Measurements from ENCODE around the gene SCP2. TPM values are rescaled to one million over a fixed set of nuclear protein-coding genes. Genes with fewer than 3 reads are reported as not detected.

The SCP2 gene
- total RNA-seq, 2 donors from 2014 or later, result 69.3 to 99.4 TPM

GRCh38 chr1:53076721-53077598 lies 149.9 kb downstream of the SCP2 start:
- 84 to 93% methylated on average over 10 to 19 of the region's 19 CpGs for WGBS, 2 experiments (ENCODE audit: insufficient coverage in 1 of 2, insufficient read length in 1 of 2)
- TF ChIP-seq, protein P1, sequence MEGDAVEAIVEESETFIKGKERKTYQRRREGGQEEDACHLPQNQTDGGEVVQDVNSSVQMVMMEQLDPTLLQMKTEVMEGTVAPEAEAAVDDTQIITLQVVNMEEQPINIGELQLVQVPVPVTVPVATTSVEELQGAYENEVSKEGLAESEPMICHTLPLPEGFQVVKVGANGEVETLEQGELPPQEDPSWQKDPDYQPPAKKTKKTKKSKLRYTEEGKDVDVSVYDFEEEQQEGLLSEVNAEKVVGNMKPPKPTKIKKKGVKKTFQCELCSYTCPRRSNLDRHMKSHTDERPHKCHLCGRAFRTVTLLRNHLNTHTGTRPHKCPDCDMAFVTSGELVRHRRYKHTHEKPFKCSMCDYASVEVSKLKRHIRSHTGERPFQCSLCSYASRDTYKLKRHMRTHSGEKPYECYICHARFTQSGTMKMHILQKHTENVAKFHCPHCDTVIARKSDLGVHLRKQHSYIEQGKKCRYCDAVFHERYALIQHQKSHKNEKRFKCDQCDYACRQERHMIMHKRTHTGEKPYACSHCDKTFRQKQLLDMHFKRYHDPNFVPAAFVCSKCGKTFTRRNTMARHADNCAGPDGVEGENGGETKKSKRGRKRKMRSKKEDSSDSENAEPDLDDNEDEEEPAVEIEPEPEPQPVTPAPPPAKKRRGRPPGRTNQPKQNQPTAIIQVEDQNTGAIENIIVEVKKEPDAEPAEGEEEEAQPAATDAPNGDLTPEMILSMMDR (conservative IDR thresholded peaks at IDR 0.05), result no peak
- Histone ChIP-seq H3K9me3 (ENCODE audit: control insufficient read depth, low read length) (no peaks in the 10 kb centered on the region), H3K27ac (ENCODE audit: low read depth, low read length) (no peak overlapping the region), H3K36me3 (ENCODE audit: control insufficient read depth, insufficient read depth, low read length) (no peaks in the 10 kb centered on the region), H3K27me3 (ENCODE audit: control insufficient read depth, insufficient read depth, low read length, poor library complexity, severe bottlenecking) (no peaks in the 10 kb centered on the region), H3K4me1 (ENCODE audit: control insufficient read depth, insufficient read depth, low read length) (peaks cover under 1% of the 10 kb centered on the region), H3K4me3 (ENCODE audit: low read length) (no peak overlapping the region), H3K9ac (ENCODE audit: extremely low read depth, low read length, poor library complexity, severe bottlenecking) (no peak overlapping the region)
- no peak overlapping the region for H3K27ac Mint-ChIP-seq
- no peaks in the 10 kb centered on the region for H3K36me3 Mint-ChIP-seq (ENCODE audit: low read depth)
- peaks cover 4% of the 10 kb centered on the region for H3K4me1 Mint-ChIP-seq
- no peak for DNase-seq
- H3K27me3 Mint-ChIP-seq (ENCODE audit: insufficient read depth), result peaks cover 12% of the 10 kb centered on the region
- H3K9me3 Mint-ChIP-seq, result no peaks in the 10 kb centered on the region
- H3K4me3 Mint-ChIP-seq, result no peak overlapping the region

- H3K9me3 Mint-ChIP-seq, result no peaks in the 10 kb centered on the region
- no peak for DNase-seq
- Histone ChIP-seq H3K27ac (ENCODE audit: low read depth, low read length) (no peak overlapping the region), H3K4me1 (ENCODE audit: control insufficient read depth, insufficient read depth, low read length) (peaks cover 4% of the 10 kb centered on the region), H3K4me3 (ENCODE audit: low read length) (no peak overlapping the region), H3K27me3 (ENCODE audit: control insufficient read depth, insufficient read depth, low read length, poor library complexity, severe bottlenecking) (no peaks in the 10 kb centered on the region), H3K9ac (ENCODE audit: extremely low read depth, low read length, poor library complexity, severe bottlenecking) (no peak overlapping the region), H3K36me3 (ENCODE audit: control insufficient read depth, insufficient read depth, low read length) (no peaks in the 10 kb centered on the region), H3K9me3 (ENCODE audit: control insufficient read depth, low read length) (no peaks in the 10 kb centered on the region)
- no peaks in the 10 kb centered on the region for H3K36me3 Mint-ChIP-seq (ENCODE audit: low read depth)
- H3K4me1 Mint-ChIP-seq, result peaks cover 10% of the 10 kb centered on the region
- no peak overlapping the region for H3K4me3 Mint-ChIP-seq
- peaks cover 12% of the 10 kb centered on the region for H3K27me3 Mint-ChIP-seq (ENCODE audit: insufficient read depth)
- TF ChIP-seq, protein P1 (conservative IDR thresholded peaks at IDR 0.05), result no peak
- no peak overlapping the region for H3K27ac Mint-ChIP-seq
- 94% methylated on average over 10 to 13 of the region's 13 CpGs for WGBS, 2 experiments (ENCODE audit: insufficient coverage in 1 of 2, insufficient read length in 1 of 2)
Measured at GRCh38 chr1:53077599-53077965, 150.5 kb downstream of the SCP2 start.

DNA sequence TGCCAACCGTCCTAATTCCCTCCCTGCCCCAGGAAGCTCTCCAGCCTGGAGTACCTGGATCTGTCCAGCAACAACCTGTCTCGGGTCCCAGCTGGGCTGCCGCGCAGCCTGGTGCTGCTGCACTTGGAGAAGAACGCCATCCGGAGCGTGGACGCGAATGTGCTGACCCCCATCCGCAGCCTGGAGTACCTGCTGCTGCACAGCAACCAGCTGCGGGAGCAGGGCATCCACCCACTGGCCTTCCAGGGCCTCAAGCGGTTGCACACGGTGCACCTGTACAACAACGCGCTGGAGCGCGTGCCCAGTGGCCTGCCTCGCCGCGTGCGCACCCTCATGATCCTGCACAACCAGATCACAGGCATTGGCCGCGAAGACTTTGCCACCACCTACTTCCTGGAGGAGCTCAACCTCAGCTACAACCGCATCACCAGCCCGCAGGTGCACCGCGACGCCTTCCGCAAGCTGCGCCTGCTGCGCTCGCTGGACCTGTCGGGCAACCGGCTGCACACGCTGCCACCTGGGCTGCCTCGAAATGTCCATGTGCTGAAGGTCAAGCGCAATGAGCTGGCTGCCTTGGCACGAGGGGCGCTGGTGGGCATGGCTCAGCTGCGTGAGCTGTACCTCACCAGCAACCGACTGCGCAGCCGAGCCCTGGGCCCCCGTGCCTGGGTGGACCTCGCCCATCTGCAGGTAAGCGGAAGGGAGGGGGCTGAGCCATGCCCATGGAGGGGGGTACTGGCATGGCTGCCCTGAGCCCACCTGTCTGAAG lies 151.4 kb downstream of the SCP2 start:
- no peak overlapping the region for H3K4me3 ChIP-seq (ENCODE audit: low read length)
- H3K27ac ChIP-seq (ENCODE audit: low read depth, low read length), result no peak overlapping the region
- TF ChIP-seq, protein P1 (conservative IDR thresholded peaks at IDR 0.05), result no peak
- Mint-ChIP-seq H3K4me1 (peaks cover 20% of the 10 kb centered on the region), H3K27ac (no peak overlapping the region), H3K9me3 (no peaks in the 10 kb centered on the region), H3K4me3 (no peak overlapping the region), H3K27me3 (ENCODE audit: insufficient read depth) (peaks cover 16% of the 10 kb centered on the region), H3K36me3 (ENCODE audit: low read depth) (no peaks in the 10 kb centered on the region)
- no peaks in the 10 kb centered on the region for H3K9me3 ChIP-seq (ENCODE audit: control insufficient read depth, low read length)
- H3K36me3 ChIP-seq (ENCODE audit: control insufficient read depth, insufficient read depth, low read length), result no peaks in the 10 kb centered on the region
- no peaks in the 10 kb centered on the region for H3K27me3 ChIP-seq (ENCODE audit: control insufficient read depth, insufficient read depth, low read length, poor library complexity, severe bottlenecking)
- 94 to 96% methylated on average over 37 to 46 of the region's 46 CpGs for WGBS, 2 experiments (ENCODE audit: insufficient coverage in 1 of 2, insufficient read length in 1 of 2)
- peaks cover 4% of the 10 kb centered on the region for H3K4me1 ChIP-seq (ENCODE audit: control insufficient read depth, insufficient read depth, low read length)
- H3K9ac ChIP-seq (ENCODE audit: extremely low read depth, low read length, poor library complexity, severe bottlenecking), result no peak overlapping the region
- DNase-seq, result no peak

All from endodermal cell (in vitro differentiated cells).